ENCODE data around the gene NDST4.

The NDST4 gene

GRCh38 chr4:114807759-114808404, 305.5 kb downstream of the NDST4 start:
- no peak for DNase-seq (ENCODE audit: low read depth in 2 of 2, low spot score in 1 of 2)

GRCh38 chr4:114807357-114807756, 306.1 kb downstream of the NDST4 start:
- DNase-seq (ENCODE audit: low read depth in 2 of 2, low spot score in 1 of 2): no peak

- DNase-seq (ENCODE audit: low read depth in 2 of 2, low spot score in 1 of 2): no peak
Observed at GRCh38 chr4:114791976-114792375, 321.4 kb downstream of the NDST4 start.

GRCh38 chr4:114785570-114785969, 327.9 kb downstream of the NDST4 start:
- no peak for DNase-seq (ENCODE audit: low read depth in 2 of 2, low spot score in 1 of 2)

- DNase-seq (ENCODE audit: low read depth in 2 of 2, low spot score in 1 of 2): no peak
Observed at GRCh38 chr4:114783215-114783595, 330.2 kb downstream of the NDST4 start.

GRCh38 chr4:114782415-114783214, 330.8 kb downstream of the NDST4 start:
- DNase-seq (ENCODE audit: low read depth in 2 of 2, low spot score in 1 of 2): no peak

- DNase-seq (ENCODE audit: low read depth in 2 of 2, low spot score in 1 of 2): no peak
Observed at GRCh38 chr4:114780205-114780604, 333.2 kb downstream of the NDST4 start.

Data from stimulated activated CD8-positive, alpha-beta memory T cell treated with anti-CD3 and anti-CD28 coated beads, Interleukin-4, amount 100 ng/mL, for 1 hour (primary cell).